ENCODE measurements around the gene CD38. TPM values are rescaled to one million over a fixed set of nuclear protein-coding genes. Genes with fewer than 3 reads are reported as not detected.

Gene CD38
- total RNA-seq, 1 experiment from 2014 or later = 0.07 TPM

- no peak overlapping the region for H2AK5ac ChIP-seq (ENCODE audit: insufficient read length, low read length)
- H3K23ac ChIP-seq (ENCODE audit: insufficient read length, low read depth, low read length) = no peak overlapping the region
- H4K20me1 ChIP-seq (ENCODE audit: control insufficient read depth, insufficient read depth, insufficient read length) = no peaks in the 10 kb centered on the region
- Mint-ChIP-seq H3K9me3 (peaks cover 1 to 3% of the 10 kb centered on the region in 2 experiments; a peak in 3 of 5 replicates), H3K27me3 (ENCODE audit: low read depth) (no peaks in the 10 kb centered on the region), H3K36me3 (ENCODE audit: insufficient read depth in 1 of 3, low read depth in 3 of 3) (0 out of 7 replicates have a peak, but pooled peaks cover 0 to 2% (median 1%) of the 10 kb centered on the region in 3 experiments), H3K4me1 (peaks cover 2 to 3% of the 10 kb centered on the region in 2 experiments), H3K27ac (no peak overlapping the region; a peak in 1 of 7 replicates), H3K4me3 (no peak overlapping the region)
- H3K4me1 ChIP-seq (ENCODE audit: insufficient read depth, low read length) = no peaks in the 10 kb centered on the region
- TF ChIP-seq, protein P1, sequence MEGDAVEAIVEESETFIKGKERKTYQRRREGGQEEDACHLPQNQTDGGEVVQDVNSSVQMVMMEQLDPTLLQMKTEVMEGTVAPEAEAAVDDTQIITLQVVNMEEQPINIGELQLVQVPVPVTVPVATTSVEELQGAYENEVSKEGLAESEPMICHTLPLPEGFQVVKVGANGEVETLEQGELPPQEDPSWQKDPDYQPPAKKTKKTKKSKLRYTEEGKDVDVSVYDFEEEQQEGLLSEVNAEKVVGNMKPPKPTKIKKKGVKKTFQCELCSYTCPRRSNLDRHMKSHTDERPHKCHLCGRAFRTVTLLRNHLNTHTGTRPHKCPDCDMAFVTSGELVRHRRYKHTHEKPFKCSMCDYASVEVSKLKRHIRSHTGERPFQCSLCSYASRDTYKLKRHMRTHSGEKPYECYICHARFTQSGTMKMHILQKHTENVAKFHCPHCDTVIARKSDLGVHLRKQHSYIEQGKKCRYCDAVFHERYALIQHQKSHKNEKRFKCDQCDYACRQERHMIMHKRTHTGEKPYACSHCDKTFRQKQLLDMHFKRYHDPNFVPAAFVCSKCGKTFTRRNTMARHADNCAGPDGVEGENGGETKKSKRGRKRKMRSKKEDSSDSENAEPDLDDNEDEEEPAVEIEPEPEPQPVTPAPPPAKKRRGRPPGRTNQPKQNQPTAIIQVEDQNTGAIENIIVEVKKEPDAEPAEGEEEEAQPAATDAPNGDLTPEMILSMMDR (conservative IDR thresholded peaks at IDR 0.05) = peak; percentile 81
- H3T11ph ChIP-seq (ENCODE audit: low read length) = no peak overlapping the region
- H3K56ac ChIP-seq (ENCODE audit: insufficient read length, low read depth, low read length) = no peak overlapping the region
- no peak overlapping the region for H2BK20ac ChIP-seq (ENCODE audit: low read depth, low read length, poor library complexity, severe bottlenecking)
- H2BK15ac ChIP-seq (ENCODE audit: low read depth, low read length) = no peak overlapping the region
- no peak overlapping the region for H3K4me2 ChIP-seq (ENCODE audit: insufficient read depth, insufficient read length, low read length)
- no peaks in the 10 kb centered on the region; the same call in 1 of the 2 replicates for H3K27me3 ChIP-seq (ENCODE audit: insufficient read depth, low read length)
- H4K8ac ChIP-seq (replicated peaks; ENCODE audit: insufficient read length, low read depth, low read length) = no peak overlapping the region
- H2BK12ac ChIP-seq (ENCODE audit: insufficient read length, low read depth, low read length) = no peak overlapping the region
- H3K4ac ChIP-seq (ENCODE audit: low read depth, low read length) = no peak overlapping the region
- peak; percentile 46 for DNase-seq
- H4K91ac ChIP-seq (ENCODE audit: insufficient read length, low read depth, low read length) = no peak overlapping the region
- H3K18ac ChIP-seq (ENCODE audit: insufficient read length, low read depth, low read length) = no peak overlapping the region
- H3K27ac ChIP-seq (ENCODE audit: insufficient read length, low read depth, low read length) = no peak overlapping the region
- no peak overlapping the region for H4K5ac ChIP-seq (ENCODE audit: insufficient read length, low read depth, low read length)
- H3K79me2 ChIP-seq (ENCODE audit: insufficient read depth, low read length) = no peaks in the 10 kb centered on the region; the same call in 1 of the 2 replicates
- no peaks in the 10 kb centered on the region for H3K9me3 ChIP-seq (ENCODE audit: control insufficient read depth, low read depth, low read length)
- H3K9ac ChIP-seq (ENCODE audit: extremely low read depth, insufficient read length, low read length) = no peak overlapping the region
- WGBS (ENCODE audit: extremely low coverage, insufficient read length, low lambda C conversion rate) = no CpG with 5 or more reads among the region's 5 CpGs
- no peaks in the 10 kb centered on the region for H3K79me1 ChIP-seq (ENCODE audit: insufficient read depth, low read depth, low read length, poor library complexity, severe bottlenecking)
- H2BK5ac ChIP-seq (ENCODE audit: insufficient read length, low read length) = no peak overlapping the region
- H2BK120ac ChIP-seq (ENCODE audit: low read depth, low read length, poor library complexity, severe bottlenecking) = no peak overlapping the region
- no peak overlapping the region; the same call in 1 of the 2 replicates for H3K14ac ChIP-seq (ENCODE audit: insufficient read depth, low read length)
- H3K23me2 ChIP-seq (ENCODE audit: insufficient read length, low read depth, low read length, poor library complexity, severe bottlenecking) = no peaks in the 10 kb centered on the region
- no peak overlapping the region for H2AFZ ChIP-seq (ENCODE audit: low read length)
These were observed 27.7 kb downstream of the CD38 start for GRCh38 chr4:15805583-15806517.

Data from H9 (cell line).